A673 (cell line): ENCODE data around the gene DENND5A. TPM values are rescaled to one million over a fixed set of nuclear protein-coding genes. Genes with fewer than 3 reads are reported as not detected.

Source experiments
- BruUV-seq: library from RNA; stranded (reverse); fragments of 400-500 nt; replicated peaks from 2 replicates; lab custom pipeline; 2021; lab: Mats Ljungman, UMichigan
- CTCF ChIA-PET: fragments of 300-600 bp; sonication (Branson Sonifier 250); formaldehyde crosslinking; loops from one replicate; lab custom pipeline; 2022; ENCODE audit warnings: antibody characterized with exemption; lab: Charles Lee
- POLR2A ChIA-PET: fragments of 300-600 bp; sonication (Branson Sonifier 250); formaldehyde crosslinking; loops from one replicate; lab custom pipeline; 2022; ENCODE audit warnings: antibody characterized with exemption; ENCODE audit not compliant: low non-redundant PET; lab: Charles Lee
- DNase-seq: peaks from one replicate; pipeline ENCODE4 v3.0.0-alpha.2; 2015; ENCODE audit warnings: low spot score
- H3K27ac ChIP-seq: fragments of 200-600 bp; sonication (generic); 2 replicates; pipeline ENCODE4 v1.5.1; 2016; ENCODE audit warnings: mixed run types, low read depth, mild to moderate bottlenecking, mixed read lengths, antibody characterized with exemption, low read length; ENCODE audit not compliant: poor library complexity, severe bottlenecking
- H3K27me3 ChIP-seq: fragments of 200-600 bp; sonication (generic); replicated peaks from 2 replicates; pipeline ENCODE4 v1.6.1; 2017; ENCODE audit warnings: mixed run types, low read depth, mild to moderate bottlenecking, mixed read lengths, antibody characterized with exemption, low read length; ENCODE audit not compliant: insufficient read depth, poor library complexity
- H3K36me3 ChIP-seq: fragments of 200-600 bp; sonication (generic); 2 replicates; pipeline ENCODE4 v1.6.1; 2016; ENCODE audit warnings: mixed run types, mild to moderate bottlenecking, mixed read lengths, antibody characterized with exemption, low read length; ENCODE audit not compliant: insufficient read depth, poor library complexity, severe bottlenecking
- H3K4me1 ChIP-seq: fragments of 200-600 bp; sonication (generic); 2 replicates; pipeline ENCODE4 v1.6.1; 2017; ENCODE audit warnings: mixed run types, mild to moderate bottlenecking, mixed read lengths, antibody characterized with exemption, low read length; ENCODE audit not compliant: insufficient read depth, poor library complexity, severe bottlenecking
- H3K4me3 ChIP-seq: fragments of 200-600 bp; sonication (generic); 2 replicates; pipeline ENCODE4 v1.5.1; 2016; ENCODE audit warnings: low read depth, mixed run types, mild to moderate bottlenecking, mixed read lengths, low read length; ENCODE audit not compliant: poor library complexity, severe bottlenecking
- H3K9me3 ChIP-seq: fragments of 200-600 bp; sonication (generic); 2 replicates; pipeline ENCODE4 v1.6.1; 2016; ENCODE audit warnings: mixed run types, low read depth, mild to moderate bottlenecking, mixed read lengths, antibody characterized with exemption, low read length; ENCODE audit not compliant: poor library complexity, severe bottlenecking
- EZH2 ChIP-seq: fragments of 200-600 bp; sonication (generic); IDR thresholded peaks from 2 replicates; pipeline ENCODE4 v1.6.1; 2017; ENCODE audit warnings: borderline replicate concordance, low read depth, mild to moderate bottlenecking, mixed read lengths, antibody characterized with exemption, low read length; ENCODE audit not compliant: poor library complexity, severe bottlenecking
- intact Hi-C: fragments of 100-400 bp; cut with micrococcal nuclease; formaldehyde crosslinking; loops from one replicate; pipeline ENCODE4 v1.10.0; 2022; ENCODE audit not compliant: unreplicated experiment
- total RNA-seq: library from RNA; stranded (reverse); gene quantifications from 2 replicates; pipeline ENCODE4 v1.2.3, GENCODE V29; 2021
- TF ChIP-seq, protein P1 (sequence below): fragments of 300-800, 200-600 bp; sonication (generic); conservative IDR thresholded peaks from 2 replicates; pipeline ENCODE4 v1.5.1; 2017; ENCODE audit warnings: low read depth, mild to moderate bottlenecking, antibody characterized with exemption, low read length, moderate library complexity, mixed read lengths

The DENND5A gene
- total RNA-seq, 1 experiment from 2014 or later = 65.4 TPM

DNA sequence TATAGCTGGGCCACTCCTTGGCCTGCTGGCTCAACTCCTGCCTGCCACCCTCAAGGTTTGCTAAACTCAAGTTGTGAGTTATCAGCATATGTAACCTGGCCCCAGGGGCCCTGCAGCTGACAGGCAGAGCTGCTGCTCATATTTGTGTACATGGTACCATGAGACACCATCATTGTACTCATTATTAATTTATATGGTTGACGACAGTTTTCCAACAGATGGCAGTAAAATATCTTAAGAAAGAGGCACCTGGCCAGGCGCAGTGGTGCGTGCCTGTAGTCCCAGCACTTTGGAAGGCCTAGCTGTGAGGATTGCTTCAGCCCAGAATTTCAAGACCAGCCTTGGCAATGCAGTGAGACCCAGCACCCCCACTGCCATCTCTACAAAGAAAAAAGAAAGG is 11.4 kb upstream of the DENND5A start:
- Histone ChIP-seq H3K27me3 (no peaks in the 10 kb centered on the region), H3K4me3 (no peak overlapping the region), H3K27ac (no peak overlapping the region), H3K4me1 (peaks cover 2% of the 10 kb centered on the region), H3K9me3 (no peaks in the 10 kb centered on the region), H3K36me3 (peaks cover 5% of the 10 kb centered on the region)
- TF ChIP-seq EZH2 = no peak
- TF ChIP-seq, protein P1, sequence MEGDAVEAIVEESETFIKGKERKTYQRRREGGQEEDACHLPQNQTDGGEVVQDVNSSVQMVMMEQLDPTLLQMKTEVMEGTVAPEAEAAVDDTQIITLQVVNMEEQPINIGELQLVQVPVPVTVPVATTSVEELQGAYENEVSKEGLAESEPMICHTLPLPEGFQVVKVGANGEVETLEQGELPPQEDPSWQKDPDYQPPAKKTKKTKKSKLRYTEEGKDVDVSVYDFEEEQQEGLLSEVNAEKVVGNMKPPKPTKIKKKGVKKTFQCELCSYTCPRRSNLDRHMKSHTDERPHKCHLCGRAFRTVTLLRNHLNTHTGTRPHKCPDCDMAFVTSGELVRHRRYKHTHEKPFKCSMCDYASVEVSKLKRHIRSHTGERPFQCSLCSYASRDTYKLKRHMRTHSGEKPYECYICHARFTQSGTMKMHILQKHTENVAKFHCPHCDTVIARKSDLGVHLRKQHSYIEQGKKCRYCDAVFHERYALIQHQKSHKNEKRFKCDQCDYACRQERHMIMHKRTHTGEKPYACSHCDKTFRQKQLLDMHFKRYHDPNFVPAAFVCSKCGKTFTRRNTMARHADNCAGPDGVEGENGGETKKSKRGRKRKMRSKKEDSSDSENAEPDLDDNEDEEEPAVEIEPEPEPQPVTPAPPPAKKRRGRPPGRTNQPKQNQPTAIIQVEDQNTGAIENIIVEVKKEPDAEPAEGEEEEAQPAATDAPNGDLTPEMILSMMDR = 0 out of 2 replicates have a peak, but pooled peaks have one; percentile 9
- CTCF ChIA-PET = no interaction called here
- POLR2A ChIA-PET = no interaction called here
- no TSS peak for BruUV-seq
- intact Hi-C loops = no loop called here
- peak; percentile 14 for DNase-seq

DNA sequence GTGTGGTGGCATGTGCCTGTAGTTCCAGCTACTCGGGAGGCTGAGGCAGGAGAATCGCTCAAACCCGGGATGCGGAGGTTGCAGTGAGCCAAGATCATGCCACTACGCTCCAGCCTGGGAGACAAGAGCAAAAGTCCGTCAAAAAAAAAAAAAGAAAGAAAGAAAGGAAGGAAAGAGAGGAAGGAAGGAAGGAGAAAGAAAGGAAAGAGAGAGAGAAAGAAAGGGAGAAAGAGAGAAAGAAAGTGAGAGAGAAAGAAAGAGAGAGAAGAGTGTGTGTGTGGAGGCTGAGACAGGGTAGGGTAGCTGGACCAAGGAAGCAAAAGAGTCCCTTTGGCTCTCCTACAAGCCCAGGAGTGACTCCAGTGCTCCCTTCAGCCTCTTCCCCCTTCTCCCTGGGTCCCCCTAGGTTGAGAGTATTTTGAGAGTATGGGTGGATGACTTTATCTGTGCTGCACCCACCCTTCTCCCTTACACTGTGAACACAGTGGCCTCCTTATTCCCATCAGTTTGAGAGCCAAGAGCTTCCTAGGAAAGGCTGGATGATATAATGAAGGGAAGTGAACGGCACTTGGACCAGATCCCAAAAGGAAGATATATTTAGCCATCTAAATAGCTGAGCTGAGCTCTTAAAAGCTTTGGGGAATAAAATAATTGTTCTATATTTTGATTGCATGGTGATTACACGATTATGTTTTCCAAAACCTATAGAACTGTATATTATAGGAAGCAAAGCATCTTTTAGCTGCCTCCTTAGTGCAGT is 9.5 kb upstream of the DENND5A start:
- no peak for DNase-seq

DNA sequence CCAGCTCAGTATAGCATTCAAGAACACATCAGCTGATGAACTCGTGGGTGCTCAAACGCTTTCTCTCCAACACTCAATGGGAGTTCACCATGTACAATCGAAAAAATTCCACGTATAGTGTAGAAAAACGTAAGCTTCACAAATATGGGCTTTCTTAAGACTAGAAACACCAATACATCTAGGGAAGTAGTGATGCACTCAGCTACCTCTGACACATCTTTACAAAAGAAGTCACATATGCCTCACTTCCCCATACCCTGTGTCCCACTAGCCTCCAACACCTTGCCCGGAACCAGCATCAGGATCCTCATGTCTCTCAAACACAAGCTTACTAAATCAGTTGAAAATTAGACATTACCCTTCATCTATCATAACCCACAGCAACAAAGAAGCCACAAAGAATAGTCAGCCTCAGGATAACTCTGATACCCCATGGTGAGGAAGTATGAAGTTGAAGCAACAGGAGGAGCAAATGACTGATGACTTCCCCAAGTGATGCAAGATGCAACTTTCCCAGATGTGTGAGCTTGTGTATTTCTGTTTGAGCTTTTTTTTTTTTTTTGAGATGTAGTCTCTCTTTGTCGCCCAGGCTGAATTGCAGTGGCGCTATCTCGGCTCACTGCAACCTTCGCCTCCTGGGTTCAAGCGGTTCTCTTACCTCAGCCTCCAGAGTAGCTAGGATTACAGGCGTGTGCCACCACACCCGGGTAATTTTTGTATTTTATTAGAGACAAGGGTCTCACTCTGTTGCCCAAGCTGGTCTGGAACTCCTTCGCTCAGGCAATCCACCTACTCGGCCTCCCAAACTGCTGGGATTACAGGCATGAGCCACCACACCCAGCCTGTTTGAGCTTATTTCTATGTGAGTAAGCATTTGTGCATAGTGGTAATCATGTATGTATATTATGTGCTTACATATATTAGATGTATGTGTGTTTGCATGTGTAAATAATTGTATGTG is 8.5 kb upstream of the DENND5A start:
- POLR2A ChIA-PET = no interaction called here
- TF ChIP-seq, protein P1 = no peak
- no peak for TF ChIP-seq EZH2
- CTCF ChIA-PET = no interaction called here

More for the DNA sequence above, 9.5 kb upstream of the DENND5A start:
- intact Hi-C loops = no loop called here
- no peaks in the 10 kb centered on the region for H3K9me3 ChIP-seq
- ChIA-PET POLR2A (interaction anchor here (0.6 kb wide), 1 partner anchor 28 kb away, joined by 3 read pairs; no protein-coding TSS in a partner anchor), CTCF (no interaction called here)
- H3K27me3 ChIP-seq = no peaks in the 10 kb centered on the region
- H3K36me3 ChIP-seq = no peaks in the 10 kb centered on the region
- TF ChIP-seq, protein P1 = no peak
- no peak for TF ChIP-seq EZH2
- no TSS peak for BruUV-seq
- H3K27ac ChIP-seq = no peak overlapping the region
- no peak overlapping the region for H3K4me3 ChIP-seq
- peaks cover 2% of the 10 kb centered on the region for H3K4me1 ChIP-seq

More for the DNA sequence above, 8.5 kb upstream of the DENND5A start:
- intact Hi-C loops = no loop called here
- Histone ChIP-seq H3K27ac (no peak overlapping the region), H3K27me3 (no peaks in the 10 kb centered on the region), H3K4me1 (peaks cover 2% of the 10 kb centered on the region), H3K4me3 (no peak overlapping the region), H3K9me3 (no peaks in the 10 kb centered on the region), H3K36me3 (no peaks in the 10 kb centered on the region)
- BruUV-seq = no TSS peak
- peak; percentile 15 for DNase-seq
